Sciatic nerve (tissue), 2 donors: ENCODE measurements around the gene ECHDC1. TPM values are rescaled to one million over a fixed set of nuclear protein-coding genes. Genes with fewer than 3 reads are reported as not detected.
"Not testable (repeated sequence)": the region's sequence is repeated elsewhere in the genome, so short reads cannot be mapped to it uniquely, and the experiment has no call there.

ENCODE experiments used
- ATAC-seq: fragments of 200-7000 bp; cut with Tn5 transposase; one replicate; pipeline ENCODE4 v1.9.1; 2020; ENCODE audit warnings: mild to moderate bottlenecking, moderate library complexity
- DNase-seq: peaks from one replicate; pipeline ENCODE4 v3.0.0-alpha.2; 2020; ENCODE audit warnings: low spot score
- intact Hi-C: fragments of 100-400 bp; cut with DNase I; formaldehyde crosslinking; loops from one replicate; pipeline ENCODE4 v1.14.2; 2022
- total RNA-seq: library from RNA; stranded (reverse); fragmentation: NEBNext Ultra II Directional; extraction: Animal tissue kit (Norgen Biotek cat#: 25700); gene quantifications from one replicate; pipeline ENCODE4 v1.2.1, GENCODE V29; 2021
- donor health status: DM: no; HTN: no; CAD: no.
- donor health status: DM: no; HTN: no; CAD: no.

ECHDC1 gene
- total RNA-seq, 1 donor from 2014 or later: 62.0 TPM

DNA sequence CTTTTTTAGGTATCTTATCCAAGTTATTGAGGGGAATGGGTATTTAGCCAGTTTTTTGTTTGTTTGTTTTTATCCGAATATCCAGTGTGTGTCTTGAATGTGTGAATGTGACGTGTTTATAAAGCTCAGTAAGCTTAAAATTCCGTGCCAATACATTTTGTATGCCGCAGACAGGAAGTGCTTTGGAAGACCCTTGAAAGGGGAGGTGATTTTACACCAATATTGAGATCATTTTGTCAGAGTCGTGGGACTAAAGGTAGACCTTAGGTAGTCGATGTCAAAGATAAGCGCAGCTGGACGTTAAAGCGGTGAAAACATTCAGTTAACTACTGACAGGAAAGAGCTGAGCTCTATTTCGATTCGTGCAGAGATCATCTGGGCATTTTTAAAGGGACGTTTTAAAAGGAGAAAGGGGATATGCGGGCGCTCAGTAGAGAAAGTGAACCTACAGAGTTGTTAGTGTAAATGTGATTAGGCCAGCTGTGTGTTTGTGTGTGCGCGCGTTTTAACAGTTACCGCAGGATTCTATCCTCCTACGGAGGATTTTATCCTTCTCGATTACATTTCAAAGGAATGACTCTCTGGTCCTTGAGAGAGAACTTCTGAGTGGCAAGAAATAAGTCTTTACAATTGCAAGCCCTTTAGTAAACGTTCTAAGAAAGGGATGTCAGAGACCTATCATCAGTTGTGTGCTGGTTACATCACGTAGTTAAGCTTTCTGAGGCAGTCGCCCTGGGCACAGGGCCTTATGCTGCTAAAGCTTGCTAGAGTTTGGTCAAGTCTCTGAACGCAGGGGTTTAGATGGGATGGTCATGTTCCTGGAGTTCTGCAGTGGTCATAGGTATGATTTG, 625 bp upstream of the ECHDC1 start:
- ATAC-seq: no peak
- intact Hi-C loops: no loop called here
- DNase-seq: no peak

DNA sequence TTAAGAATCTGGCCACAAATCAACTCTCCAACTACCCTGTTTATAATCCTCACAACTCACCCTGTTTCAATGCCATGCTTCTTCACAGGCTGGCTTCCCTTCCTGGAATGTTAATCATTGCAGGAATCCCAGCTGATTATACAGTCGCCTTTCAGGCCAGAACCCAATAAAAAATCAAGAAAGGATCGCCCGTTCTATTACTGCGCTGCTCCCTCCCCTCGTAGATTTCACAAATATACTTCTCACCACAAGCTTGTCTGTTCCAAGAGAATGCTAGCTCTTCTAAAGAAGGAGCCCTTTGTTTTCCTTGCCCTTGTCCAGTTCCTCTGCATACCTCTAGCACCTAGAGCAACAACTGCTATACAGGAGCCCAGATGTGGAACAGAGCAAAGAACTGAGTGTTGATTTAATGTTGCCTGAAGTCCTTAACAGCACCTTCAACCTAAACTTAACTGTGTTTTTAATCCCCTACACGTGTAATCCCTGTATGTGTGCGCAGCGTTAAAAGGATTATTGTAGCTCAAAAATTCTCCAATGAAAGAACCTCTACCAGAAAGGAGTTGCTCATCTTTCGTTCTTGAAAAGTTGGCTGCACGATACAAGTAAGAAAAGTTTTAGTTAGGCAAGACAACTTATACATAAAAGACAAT, 988 bp downstream of the ECHDC1 start:
- intact Hi-C loops: no loop called here
- DNase-seq (no peak), ATAC-seq (peak; percentile 13)

DNA sequence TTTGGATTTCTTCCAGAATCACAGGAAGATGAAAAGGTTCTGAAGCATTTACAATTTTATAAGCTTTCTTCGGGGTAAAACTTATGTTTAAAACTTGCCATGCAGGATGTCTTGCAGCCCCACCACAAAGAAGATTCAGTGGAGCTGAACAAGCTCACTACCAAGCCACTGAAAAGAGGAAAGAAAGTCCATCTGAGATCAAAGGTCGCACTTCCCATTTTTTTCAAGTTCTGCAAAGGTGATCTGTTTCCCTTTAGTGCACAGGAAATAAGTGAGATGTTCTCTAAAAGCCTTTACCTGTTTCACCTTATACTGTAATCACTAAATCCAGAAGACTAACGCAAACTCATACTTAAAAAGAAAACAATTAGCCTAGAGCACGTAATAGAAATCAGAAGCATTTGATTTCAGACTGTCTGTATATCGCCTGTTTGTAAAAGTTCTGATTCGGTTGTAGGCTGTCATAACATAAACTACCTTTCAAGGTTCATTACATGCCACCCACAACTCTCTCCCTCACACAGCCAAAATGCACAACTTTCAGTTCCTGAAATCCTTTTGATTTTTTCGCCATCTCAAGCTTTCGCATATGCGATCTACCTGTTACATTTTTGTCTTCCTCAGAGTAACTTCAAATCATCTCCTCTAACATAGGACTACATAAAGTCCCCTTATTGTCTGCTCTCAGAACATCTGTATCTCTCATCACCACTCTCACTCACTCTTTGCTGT, 1.8 kb downstream of the ECHDC1 start:
- intact Hi-C loops: no loop called here
- ATAC-seq: no peak
- DNase-seq: no peak

DNA sequence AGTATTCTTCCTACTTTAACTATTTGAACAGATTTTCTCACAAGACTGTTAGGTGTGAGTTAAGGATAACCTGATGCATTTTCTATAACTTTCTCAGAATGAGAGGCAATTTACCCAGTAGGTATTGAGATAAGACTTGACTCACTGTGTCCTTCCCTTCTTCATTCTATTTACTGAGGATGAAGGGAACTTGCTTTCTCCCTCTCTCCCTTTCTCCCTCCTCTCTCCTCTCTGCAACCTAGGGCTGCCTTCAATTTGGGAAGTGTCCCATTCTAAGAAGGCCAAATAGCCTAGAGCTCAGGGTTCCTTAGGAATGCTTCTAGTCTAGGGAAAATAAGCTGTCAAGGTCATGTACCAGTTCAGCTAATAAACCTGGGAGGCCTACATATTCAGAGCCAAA, 3.2 kb downstream of the ECHDC1 start:
- intact Hi-C loops: no loop called here
- ATAC-seq (no peak), DNase-seq (no peak)

DNA sequence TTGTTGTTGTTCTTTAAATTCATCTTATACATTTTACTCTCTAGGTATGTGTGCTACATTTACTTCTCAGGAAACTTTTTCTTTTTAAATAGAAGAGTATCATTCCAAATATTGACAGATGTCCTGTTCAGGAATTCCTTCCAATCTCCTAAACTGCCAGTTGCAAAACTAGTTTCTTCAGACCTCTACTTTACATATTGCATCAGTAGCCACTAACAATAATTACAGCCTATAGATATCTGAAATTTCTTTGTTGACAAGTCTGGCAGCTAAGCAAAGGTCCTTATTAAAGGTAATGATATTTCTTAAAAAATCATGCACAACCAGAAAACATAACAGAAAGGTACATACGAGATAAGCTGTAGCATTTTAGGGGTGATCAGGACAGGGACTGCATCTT, 4.5 kb downstream of the ECHDC1 start:
- no peak for DNase-seq
- ATAC-seq: no peak
- intact Hi-C loops: no loop called here

DNA sequence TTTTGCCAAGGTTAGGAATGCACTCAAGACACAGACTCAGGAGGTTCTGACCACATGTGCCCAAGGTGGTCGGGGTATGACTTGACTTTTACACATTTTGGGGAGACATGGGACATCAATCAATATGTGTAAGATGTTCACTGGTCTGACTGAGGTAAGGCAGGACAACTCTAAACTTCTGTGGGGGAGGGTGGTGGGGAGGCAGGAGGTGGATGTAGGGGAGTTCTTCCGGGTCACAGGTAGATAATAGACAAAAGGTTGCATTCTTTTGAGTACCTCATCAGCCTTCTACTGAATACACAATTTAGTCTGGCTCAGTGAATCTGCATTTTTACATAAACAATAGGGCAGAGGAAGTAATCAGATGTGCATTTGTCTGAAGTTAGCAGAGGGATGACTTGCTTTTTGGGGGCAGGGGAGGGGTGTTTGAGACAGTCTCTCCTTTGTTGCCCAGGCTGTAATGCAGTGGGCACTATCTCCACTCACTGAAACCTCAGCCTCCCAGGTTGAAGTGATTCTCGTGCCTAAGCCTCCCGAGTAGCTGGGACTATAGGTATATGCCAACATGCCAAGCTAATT, 10.9 kb downstream of the ECHDC1 start:
- ATAC-seq (no peak), DNase-seq (no peak)
- intact Hi-C loops: no loop called here

DNA sequence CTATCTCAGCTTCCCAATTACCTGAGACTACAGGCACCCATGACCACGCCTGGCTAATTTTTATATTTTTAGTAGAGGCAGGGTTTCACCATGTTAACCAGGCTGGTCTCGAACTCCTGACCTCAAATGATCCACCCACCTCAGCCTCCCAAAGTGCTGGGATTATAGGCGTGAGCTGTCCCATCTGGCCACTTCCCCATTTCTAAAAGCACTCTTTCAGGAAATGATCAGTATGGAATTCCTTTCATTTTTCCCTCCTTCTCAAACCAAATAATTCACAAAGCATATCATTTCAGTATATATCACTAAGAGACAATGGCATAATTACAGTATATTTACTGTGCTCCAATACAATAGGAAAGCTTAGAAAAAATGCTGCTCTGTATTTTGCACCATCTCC, 12.2 kb downstream of the ECHDC1 start:
- intact Hi-C loops, DNase-seq: not testable (repeated sequence)

DNA sequence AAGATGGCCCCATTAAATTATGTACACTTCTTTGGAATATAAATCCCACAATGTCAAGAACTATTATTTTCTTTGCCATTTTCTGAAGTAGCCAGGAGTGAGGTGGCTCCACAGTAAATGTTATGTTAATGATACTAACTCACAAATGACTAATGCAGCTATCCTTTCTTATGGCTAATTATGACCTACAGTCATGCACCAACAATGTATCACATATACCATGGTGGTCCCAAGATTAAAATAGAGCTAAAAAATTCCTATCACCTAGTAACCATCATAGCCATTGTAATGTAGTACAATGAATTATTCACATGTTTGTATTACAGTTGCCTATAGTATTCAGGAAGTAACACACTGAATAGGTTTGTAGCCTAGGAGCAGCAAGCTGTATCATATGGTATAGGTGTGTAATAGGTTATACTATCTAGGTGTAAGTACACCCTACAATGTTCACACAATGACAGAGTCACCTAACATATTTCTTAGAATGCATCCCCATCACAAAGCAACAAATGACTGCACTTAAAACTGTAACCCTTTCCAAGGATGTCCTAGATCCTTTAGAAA, 15.3 kb downstream of the ECHDC1 start:
- DNase-seq (no peak), ATAC-seq (no peak)
- intact Hi-C loops: no loop called here

More for the DNA sequence above, 12.2 kb downstream of the ECHDC1 start:
- not testable (repeated sequence) for ATAC-seq

DNA sequence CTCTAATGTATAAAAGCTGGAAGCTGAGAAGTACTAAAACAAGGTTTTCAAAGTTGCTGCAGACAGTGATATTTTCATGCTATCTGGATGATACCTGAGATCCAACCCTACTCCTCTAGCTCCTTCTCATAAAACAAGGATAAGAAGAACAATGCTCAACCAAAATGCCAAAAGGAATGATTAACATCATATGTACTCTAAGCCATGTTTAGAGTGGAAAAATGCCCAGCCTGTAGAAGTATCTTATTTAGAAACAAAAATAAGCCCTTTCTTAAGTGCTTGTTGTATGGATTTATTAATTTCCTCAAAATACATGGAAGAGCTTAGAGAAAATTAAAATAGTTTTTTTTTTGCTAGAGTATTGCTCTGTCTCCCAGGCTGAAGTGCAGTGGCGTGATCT, 23.7 kb downstream of the ECHDC1 start:
- no peak for DNase-seq
- intact Hi-C loops: no loop called here
- no peak for ATAC-seq

DNA sequence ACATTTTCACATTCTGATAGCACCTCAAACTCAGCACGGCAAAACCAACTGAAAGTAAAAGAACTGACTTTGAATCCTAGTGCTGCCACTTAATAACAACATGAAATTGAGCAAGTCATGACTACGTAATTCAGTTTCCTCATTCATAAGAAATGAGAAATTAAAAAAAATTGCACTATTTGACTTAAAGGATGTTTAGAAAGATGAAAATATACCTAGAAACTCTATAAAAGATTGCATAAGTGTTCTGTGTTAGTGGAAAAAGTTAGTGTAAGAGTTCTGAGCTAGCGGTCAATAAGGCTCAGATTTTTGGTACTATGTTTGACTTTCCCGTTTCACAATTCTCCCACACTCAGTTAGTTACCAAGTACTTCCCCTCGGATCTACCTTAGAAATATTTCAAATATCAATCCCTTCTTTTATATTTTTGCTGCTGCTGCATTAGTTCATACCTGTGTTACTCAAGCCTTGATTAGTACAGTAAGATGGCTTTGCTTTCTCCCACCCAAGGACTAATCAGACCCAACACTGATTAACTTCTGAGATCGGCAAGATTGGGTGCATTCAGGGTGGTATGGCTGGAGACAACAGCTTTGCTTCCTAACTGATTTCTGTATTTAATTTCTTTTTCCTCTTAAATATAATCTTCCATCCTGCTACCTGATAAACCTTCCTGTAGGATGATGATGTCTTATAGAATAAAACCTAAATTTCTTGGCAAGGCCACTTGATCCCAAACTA, 25.9 kb downstream of the ECHDC1 start:
- intact Hi-C loops: no loop called here
- DNase-seq: no peak
- no peak for ATAC-seq

DNA sequence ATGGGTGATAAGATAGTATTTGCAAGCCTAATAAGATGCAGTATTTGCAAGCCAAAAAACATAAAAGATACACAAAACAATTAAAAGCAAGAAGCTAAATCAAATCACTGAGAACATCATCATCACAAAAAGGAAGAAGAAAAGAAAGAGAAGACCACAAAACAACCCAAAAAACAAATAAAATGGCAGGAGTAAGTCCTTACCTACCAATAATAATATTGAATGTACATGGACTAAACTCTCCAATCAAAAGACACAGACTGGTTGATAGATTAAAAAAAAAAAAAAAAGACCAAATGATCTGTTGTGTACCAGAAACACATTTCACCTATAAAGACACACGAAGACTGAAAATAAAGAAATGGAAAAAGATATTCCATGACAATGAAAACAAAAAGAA, 37.7 kb downstream of the ECHDC1 start:
- no peak for ATAC-seq
- intact Hi-C loops: loop anchor here (10.0 kb wide), 1 partner anchor 239 kb away; no protein-coding TSS in a partner anchor
- no peak for DNase-seq

DNA sequence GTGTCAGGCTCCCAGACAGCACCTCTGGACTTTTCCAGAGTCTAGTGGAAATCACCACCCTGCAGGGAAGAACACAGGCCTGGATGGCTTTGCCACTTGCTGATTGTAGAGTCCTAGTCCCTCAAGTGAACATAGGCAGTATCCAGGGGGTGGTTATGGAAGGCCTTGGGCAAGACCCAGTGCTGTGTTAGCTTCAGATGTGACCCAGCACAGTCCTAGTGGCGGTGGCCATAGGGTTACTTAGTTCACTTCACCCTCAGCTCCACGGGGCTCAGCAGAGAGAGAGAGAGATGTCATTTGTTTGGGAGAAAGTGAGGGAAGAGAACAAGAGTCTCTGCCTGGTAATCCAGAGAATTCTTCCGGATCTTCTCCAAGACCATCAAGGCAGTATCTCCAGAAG, 39.5 kb downstream of the ECHDC1 start:
- ATAC-seq (no peak), DNase-seq (no peak)
- intact Hi-C loops: loop anchor here (10.0 kb wide), 1 partner anchor 241 kb away; no protein-coding TSS in a partner anchor

DNA sequence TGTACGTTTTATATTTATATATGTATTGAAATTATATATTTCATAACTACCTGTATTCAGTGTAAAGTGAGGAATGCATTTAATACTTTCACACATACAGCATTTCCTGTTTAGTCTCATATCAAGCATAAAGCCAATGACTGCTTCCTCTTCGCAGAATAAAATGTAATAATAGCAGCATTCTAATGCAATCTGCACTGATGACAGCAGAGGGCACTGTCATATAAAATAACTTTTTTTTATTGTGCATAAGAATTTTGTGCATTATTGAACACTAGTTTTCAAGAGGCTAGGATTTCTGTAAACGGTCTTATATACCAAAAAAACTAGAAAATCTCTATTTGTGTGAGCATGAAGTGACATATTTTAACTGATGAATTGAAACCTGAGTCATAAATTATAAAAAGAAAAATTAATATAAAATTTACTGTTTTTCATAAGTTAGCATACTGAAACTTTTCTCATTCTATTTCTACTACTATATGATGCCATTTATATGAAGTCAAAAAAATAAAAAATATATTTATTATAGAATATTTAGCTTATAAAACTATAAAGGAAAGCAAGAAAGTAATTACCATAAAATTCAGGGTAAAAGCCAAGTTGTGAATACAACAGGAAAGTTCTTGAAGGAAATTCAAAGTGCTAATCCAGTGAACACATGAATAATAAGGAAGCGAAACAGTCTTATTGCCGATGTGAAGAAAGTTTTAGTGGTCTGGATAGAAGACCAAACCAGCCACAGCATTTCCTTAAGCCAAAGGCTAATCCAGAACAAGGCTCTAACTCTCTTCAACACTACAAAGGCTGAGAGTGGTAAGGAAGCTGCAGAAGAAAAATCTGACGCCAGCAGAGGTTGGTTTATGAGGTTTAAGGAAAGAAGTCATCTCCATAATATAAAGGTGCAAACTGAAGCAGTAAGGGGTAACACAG, 40.4 kb downstream of the ECHDC1 start:
- intact Hi-C loops: loop anchor here (10.0 kb wide), 1 partner anchor 242 kb away; no protein-coding TSS in a partner anchor
- ATAC-seq (peak; percentile 59), DNase-seq (peak; percentile 63)

DNA sequence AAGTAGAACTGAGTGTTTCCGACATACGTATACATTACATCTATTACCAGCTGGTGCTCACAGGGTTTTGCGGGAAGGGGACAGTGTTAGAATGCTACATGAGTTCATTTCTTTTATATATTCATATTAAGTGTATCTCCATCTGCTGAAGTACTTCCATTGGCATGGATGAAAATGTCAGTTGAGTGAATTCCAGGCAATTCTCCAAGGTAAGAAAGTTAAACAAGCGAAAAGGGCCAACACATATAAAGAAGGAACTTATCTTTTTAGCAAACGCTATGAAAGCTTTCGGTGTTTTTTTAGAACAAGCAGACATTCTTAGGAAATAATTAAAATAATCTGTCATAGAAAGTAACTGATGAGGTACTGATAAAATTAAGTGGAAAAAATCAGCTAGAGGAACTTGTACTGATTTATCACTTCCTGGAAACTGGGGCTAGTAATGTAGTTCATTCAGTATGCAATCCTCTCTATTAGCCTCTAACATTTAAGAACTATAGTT, 42.2 kb downstream of the ECHDC1 start:
- no peak for ATAC-seq
- intact Hi-C loops: loop anchor here (10.0 kb wide), 1 partner anchor 244 kb away; no protein-coding TSS in a partner anchor
- no peak for DNase-seq

DNA sequence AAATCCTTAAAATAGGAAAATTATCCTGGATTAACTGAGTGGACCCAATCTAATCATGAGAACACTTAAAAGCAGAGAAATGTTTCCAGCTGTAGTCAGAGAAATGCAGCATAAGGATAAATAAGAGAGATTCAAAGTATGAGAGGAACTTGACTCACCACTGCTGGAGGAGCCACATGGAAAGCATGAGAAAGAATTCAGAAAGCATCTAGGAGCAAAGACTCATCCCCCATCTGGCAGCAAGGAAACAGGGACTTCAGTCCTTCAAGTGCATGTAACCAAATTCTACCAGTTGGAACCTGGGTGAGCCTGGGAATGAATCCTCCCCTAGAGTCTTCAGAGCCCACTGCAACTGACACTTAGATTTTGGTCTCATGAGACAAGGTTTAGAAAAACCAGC, 43.0 kb downstream of the ECHDC1 start:
- no peak for DNase-seq
- ATAC-seq: no peak
- intact Hi-C loops: loop anchor here (10.0 kb wide), 1 partner anchor 244 kb away; no protein-coding TSS in a partner anchor

DNA sequence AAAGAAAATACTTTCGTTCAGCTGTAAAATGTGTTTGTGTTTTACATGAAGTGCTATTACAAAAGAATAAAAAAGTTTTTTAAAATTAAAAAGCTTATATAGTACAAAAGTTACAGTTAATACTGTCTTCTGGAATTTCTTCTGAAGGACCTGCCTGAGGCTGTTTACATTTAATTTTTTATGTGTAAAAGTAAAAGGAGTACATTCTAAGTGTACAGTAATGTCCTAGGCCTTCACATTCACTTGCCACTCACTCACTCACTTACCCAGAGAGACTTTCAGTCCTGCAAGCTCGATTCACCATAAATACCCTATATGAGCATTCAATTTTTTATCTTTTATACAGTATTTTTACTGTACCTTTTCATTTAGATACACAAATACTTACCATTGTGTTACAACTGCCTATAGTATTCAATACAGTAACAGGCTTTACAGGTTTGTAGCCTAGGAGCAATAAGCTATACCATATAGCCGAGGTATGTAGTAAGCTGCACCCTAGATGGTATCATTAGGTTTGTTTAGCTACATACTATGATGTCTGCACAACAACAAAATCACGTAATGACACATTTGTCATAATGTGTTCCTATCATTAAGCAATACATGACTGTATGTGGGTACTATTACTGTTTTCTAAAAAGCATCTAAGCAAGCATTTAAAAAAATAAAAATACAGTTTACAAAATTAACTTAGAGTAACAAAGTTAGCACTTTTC, 43.7 kb downstream of the ECHDC1 start:
- intact Hi-C loops: loop anchor here (10.0 kb wide), 1 partner anchor 245 kb away; no protein-coding TSS in a partner anchor
- DNase-seq (no peak), ATAC-seq (no peak)
